Tibial nerve (tissue), 4 donors: ENCODE results near the gene NAB2. TPM values are rescaled to one million over a fixed set of nuclear protein-coding genes. Genes with fewer than 3 reads are reported as not detected.

Experiments used
- DNase-seq, 2 donors: peaks; one replicate each; pipeline ENCODE4 v3.0.0-alpha.2; 2019; ENCODE audit warnings: low spot score in 2 of 2
- H3K27ac ChIP-seq, 4 donors: fragments of 200-600 bp; sonication (generic) in 3 of 4; one replicate each; pipeline ENCODE4 v1.5.1; 2017 to 2019; ENCODE audit warnings: mild to moderate bottlenecking in 1 of 4
- H3K27me3 ChIP-seq, 2 donors: fragments of 200-600 bp; sonication (generic) in 1 of 2; one replicate each; pipeline versions ENCODE4 v1.5.1 to v1.6.0; 2017 to 2019
- H3K36me3 ChIP-seq, 3 donors: fragments of 200-600 bp; sonication (generic); one replicate each; pipeline ENCODE4 v1.5.1; 2018 to 2019
- H3K4me1 ChIP-seq, 4 donors: fragments of 200-600 bp; sonication (generic) in 3 of 4; one replicate each; pipeline ENCODE4 v1.5.1; 2017 to 2019
- H3K4me3 ChIP-seq, 4 donors: fragments of 200-600 bp; sonication (generic) in 3 of 4; one replicate each; pipeline ENCODE4 v1.5.1; 2017 to 2019; ENCODE audit warnings: mild to moderate bottlenecking in 1 of 4, moderate library complexity in 1 of 4
- H3K9me3 ChIP-seq, 4 donors: fragments of 200-600 bp; sonication (generic) in 3 of 4; one replicate each; pipeline ENCODE4 v1.5.1; 2017 to 2019
- EP300 ChIP-seq, 2 donors: sonication (generic); formaldehyde crosslinking; IDR thresholded peaks; one replicate each; pipeline ENCODE4 v1.6.1; 2017; ENCODE audit warnings: antibody characterized with exemption in 2 of 2, mild to moderate bottlenecking in 1 of 2
- POLR2A ChIP-seq, 2 donors: fragments of 450-650 bp; IDR thresholded peaks; one replicate each; pipeline ENCODE4 v1.6.1; 2017; ENCODE audit warnings: antibody characterized with exemption in 2 of 2, mild to moderate bottlenecking in 2 of 2, moderate library complexity in 2 of 2
- WGBS, 2 donors: methylation state at CpG; one replicate each; pipeline ENCODE4 v1.1.5; 2018; 5-methylcytosine and 5-hydroxymethylcytosine counted together
- total RNA-seq, 4 donors: library from RNA; depleted of rRNA; stranded (reverse); fragments of >200 nt; gene quantifications; one replicate each; pipeline ENCODE4 v1.1.0, GENCODE V29; 2016
- TF ChIP-seq, protein P1 (sequence below), 5 experiments: fragments of 200-600 bp in 3 of 5; fragments of 450-650 bp in 2 of 5; sonication (generic) in 3 of 5; IDR thresholded peaks; one replicate each; pipeline ENCODE4 v1.5.1; 2016 to 2019; ENCODE audit warnings: antibody characterized with exemption in 5 of 5, mild to moderate bottlenecking in 3 of 5, moderate library complexity in 2 of 5

NAB2 gene
- total RNA-seq, 4 donors from 2014 or later = 29.3 to 42.2 (median 38.6) TPM

DNA sequence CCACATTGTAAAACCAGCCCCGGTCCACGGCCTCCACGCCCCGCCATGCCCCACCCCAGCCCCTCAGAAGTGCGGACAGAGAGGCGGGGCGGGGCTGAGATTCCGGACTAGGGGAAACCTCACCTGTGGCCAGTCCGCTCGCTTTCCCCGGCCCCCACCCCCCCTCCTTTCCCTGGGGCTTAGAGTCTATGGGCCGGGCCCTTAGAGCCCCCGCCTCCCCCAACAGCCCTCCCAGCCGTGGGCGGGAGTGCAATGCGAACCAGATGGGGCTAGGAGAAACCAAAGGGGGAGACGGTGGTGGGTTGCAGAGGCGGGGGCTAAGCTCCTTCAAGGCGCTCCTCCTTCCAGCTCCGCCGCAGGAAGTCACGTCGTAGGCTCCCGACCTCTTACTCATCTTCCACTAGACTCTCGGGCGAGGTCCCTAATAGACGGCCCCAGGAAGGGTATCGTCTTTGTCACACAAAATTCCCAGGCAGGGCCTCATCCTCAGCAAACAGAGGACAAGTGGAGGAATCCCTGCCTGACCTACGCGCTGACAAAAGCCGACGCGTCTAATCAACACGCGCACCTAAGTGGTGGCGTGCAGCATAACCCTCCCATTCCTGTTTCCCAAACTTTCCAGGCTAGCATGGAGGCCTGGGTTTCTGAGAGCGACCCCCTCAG is 1.1 kb upstream of the NAB2 start:
- no peaks in the 10 kb centered on the region for H3K27me3 ChIP-seq
- 0 to 1% methylated on average over 21 to 22 of the region's 37 CpGs for WGBS, 2 donors
- H3K4me3 ChIP-seq = peak overlapping the region; percentile 64 to 92 (median 78)
- peak; percentile 78 to 86 for DNase-seq
- peaks cover 0 to 22% (median 0%) of the 10 kb centered on the region in 3 donors for H3K36me3 ChIP-seq
- H3K4me1 ChIP-seq = peaks cover 3 to 40% (median 30%) of the 10 kb centered on the region in 4 donors
- peak overlapping the region; percentile 98 to 100 (median 99) for H3K27ac ChIP-seq
- no peaks in the 10 kb centered on the region for H3K9me3 ChIP-seq
- TF ChIP-seq POLR2A (IDR thresholded peaks at IDR 0.05) (no peak), EP300 (IDR thresholded peaks at IDR 0.05) (peak in 1 of 2 donors; percentile 24)
- TF ChIP-seq, protein P1, sequence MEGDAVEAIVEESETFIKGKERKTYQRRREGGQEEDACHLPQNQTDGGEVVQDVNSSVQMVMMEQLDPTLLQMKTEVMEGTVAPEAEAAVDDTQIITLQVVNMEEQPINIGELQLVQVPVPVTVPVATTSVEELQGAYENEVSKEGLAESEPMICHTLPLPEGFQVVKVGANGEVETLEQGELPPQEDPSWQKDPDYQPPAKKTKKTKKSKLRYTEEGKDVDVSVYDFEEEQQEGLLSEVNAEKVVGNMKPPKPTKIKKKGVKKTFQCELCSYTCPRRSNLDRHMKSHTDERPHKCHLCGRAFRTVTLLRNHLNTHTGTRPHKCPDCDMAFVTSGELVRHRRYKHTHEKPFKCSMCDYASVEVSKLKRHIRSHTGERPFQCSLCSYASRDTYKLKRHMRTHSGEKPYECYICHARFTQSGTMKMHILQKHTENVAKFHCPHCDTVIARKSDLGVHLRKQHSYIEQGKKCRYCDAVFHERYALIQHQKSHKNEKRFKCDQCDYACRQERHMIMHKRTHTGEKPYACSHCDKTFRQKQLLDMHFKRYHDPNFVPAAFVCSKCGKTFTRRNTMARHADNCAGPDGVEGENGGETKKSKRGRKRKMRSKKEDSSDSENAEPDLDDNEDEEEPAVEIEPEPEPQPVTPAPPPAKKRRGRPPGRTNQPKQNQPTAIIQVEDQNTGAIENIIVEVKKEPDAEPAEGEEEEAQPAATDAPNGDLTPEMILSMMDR (IDR thresholded peaks at IDR 0.05) = no peak

DNA sequence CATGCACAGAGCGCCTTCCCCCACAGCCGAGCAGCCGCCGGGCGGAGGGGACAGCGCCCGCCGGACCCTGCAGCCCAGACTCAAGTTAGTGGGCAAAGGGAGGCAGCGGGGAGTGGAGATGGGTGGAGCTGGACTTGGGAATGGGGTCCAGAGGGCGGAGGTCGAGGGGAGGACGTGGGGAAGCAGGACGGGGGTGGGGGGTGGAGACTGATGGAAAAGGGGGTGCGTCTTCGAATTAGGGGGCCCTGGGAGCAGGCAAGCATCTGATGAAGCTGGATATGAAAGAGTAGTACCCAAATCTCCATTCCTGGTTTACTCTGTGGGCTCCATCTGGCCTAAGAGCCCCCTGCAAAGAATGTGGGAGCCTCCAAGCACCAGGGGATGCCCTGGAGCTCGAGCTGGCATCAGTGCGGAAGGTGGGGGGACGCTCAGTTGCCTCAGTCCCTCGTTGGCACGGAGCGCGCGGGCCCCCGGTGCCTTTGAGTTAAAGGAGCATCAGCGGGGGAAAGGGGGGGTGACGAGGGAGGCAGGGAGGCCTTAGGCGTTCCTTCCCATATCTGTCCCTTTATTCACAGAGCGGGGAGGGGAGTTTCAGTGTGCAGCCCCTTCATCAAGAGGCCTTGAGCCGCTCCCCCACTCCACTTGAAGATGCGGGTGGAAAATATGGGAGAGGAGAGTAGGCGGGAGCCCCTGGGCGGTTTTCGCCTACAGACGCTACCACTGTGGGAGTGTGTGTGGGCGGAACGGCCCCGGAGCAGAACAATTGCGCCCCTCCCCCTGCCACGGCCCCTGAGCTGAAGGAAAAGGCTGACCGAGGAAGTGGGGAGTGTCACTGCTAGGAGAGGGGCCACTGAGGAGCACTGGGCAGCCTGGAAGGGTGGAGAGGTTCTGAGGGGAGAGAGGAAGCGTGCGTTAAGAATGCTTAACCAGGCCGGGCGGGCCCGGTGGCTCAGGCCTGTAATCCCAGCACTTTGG is 644 bp downstream of the NAB2 start:
- H3K4me1 ChIP-seq = peaks cover 3 to 57% (median 46%) of the 10 kb centered on the region in 4 donors
- H3K4me3 ChIP-seq = peak overlapping the region; percentile 75 to 95 (median 87)
- peak overlapping the region; percentile 98 to 100 (median 99) for H3K27ac ChIP-seq
- DNase-seq = peak; percentile 62 to 71
- 1% methylated on average over 44 to 45 of the region's 45 CpGs for WGBS, 2 donors
- peaks cover 0 to 33% (median 0%) of the 10 kb centered on the region in 3 donors for H3K36me3 ChIP-seq
- no peaks in the 10 kb centered on the region for H3K9me3 ChIP-seq
- no peaks in the 10 kb centered on the region for H3K27me3 ChIP-seq
- TF ChIP-seq POLR2A (IDR thresholded peaks at IDR 0.05) (peak in 1 of 2 donors; percentile 53), EP300 (IDR thresholded peaks at IDR 0.05) (peak; percentile 15 to 57)
- TF ChIP-seq, protein P1 (IDR thresholded peaks at IDR 0.05) = no peak

DNA sequence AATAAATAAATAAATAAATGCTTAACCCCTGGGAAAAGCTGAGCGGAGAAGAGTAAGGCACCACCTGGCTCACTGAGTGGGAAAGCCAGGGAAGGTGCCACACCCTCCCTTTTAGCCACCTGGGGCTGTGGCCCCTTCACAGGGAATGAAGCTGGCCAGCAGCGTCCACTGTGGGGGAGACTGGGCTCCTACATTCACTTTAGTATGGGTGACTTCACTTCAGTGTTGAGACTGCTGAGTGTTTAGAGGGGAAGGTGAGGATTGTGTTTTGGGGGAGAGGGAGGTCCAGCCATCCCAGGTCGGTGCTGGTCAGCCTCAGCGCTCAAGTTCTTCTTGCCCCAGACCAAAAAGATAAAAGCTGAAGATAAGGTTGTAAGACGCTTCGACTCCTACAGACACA is 1.6 kb downstream of the NAB2 start:
- DNase-seq = no peak
- Histone ChIP-seq H3K4me3 (peak overlapping the region; percentile 75 to 95 (median 87)), H3K27ac (peak overlapping the region; percentile 98 to 100 (median 99)), H3K4me1 (peaks cover 3 to 65% (median 50%) of the 10 kb centered on the region in 4 donors), H3K36me3 (peaks cover 0 to 42% (median 2%) of the 10 kb centered on the region in 3 donors), H3K27me3 (no peaks in the 10 kb centered on the region), H3K9me3 (no peaks in the 10 kb centered on the region)
- TF ChIP-seq, protein P1 (IDR thresholded peaks at IDR 0.05) = no peak
- TF ChIP-seq POLR2A (IDR thresholded peaks at IDR 0.05) = no peak
- no peak for TF ChIP-seq EP300 (IDR thresholded peaks at IDR 0.05)
- WGBS, 2 donors = 33 to 36% methylated on average over 6 of the region's 6 CpGs

DNA sequence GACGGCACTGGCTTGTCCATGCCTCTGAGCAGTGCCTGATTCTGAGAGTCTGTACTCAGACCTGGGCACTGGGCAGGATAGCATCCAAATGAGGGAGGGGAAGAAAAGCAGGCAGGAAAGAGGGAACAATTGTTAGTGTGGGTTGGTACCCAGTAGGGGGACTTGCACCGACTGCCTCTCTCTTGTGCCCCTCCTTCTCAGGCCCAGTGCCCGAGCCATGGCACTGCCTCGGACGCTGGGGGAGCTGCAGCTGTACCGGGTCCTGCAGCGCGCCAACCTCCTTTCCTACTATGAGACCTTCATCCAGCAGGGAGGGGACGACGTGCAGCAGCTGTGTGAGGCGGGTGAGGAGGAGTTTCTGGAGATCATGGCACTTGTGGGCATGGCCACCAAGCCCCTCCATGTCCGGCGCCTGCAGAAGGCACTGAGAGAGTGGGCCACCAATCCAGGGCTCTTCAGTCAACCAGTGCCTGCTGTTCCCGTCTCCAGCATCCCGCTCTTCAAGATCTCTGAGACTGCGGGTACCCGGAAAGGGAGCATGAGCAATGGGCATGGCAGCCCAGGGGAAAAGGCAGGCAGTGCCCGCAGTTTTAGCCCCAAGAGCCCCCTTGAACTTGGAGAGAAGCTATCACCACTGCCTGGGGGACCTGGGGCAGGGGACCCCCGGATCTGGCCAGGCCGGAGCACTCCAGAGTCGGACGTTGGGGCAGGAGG is 2.2 kb downstream of the NAB2 start:
- peak overlapping the region in 3 of 4 donors; percentile 82 to 95 (median 92) for H3K4me3 ChIP-seq
- H3K4me1 ChIP-seq = peaks cover 3 to 65% (median 48%) of the 10 kb centered on the region in 4 donors
- TF ChIP-seq, protein P1 (IDR thresholded peaks at IDR 0.05) = peak in 3 of 5 experiments; percentile 21 to 40 (median 24)
- peak in 1 of 2 donors; percentile 23 for TF ChIP-seq POLR2A (IDR thresholded peaks at IDR 0.05)
- peak in 1 of 2 donors; percentile 61 for TF ChIP-seq EP300 (IDR thresholded peaks at IDR 0.05)
- no peak for DNase-seq
- WGBS, 2 donors = 38 to 39% methylated on average over 22 of the region's 22 CpGs
- peaks cover 0 to 48% (median 8%) of the 10 kb centered on the region in 3 donors for H3K36me3 ChIP-seq
- no peaks in the 10 kb centered on the region for H3K27me3 ChIP-seq
- no peaks in the 10 kb centered on the region for H3K9me3 ChIP-seq
- peak overlapping the region; percentile 98 to 100 (median 99) for H3K27ac ChIP-seq
